Nucleus accumbens (tissue), 56 donors: ENCODE results near the gene WDR90.

Experiments used
- DNase-seq, 56 donors: peaks; one replicate each; lab custom pipeline; 2025; lab: John Stamatoyannopoulos, UW

WDR90 gene

DNA sequence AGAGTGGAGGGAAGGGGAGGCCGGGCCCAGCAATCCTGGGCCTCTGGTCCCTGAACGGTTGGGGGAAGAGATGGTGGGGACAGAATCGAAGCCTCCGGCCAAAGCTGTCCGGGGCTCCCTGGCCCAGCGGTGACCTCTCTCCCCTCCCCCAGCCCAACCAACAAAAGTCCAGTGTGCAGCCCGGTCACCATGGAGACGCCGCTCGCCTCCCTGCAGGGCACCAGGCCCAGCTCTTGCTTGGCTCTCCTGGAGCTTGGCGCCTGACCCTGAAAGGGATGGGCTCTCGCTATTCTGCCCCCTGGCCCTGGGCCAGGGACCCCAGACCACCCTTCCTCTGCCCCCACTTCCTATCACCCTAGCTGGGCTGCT lies 67.0 kb downstream of the WDR90 start:
- peak in 55 of 56 donors; percentile 25 to 95 (median 85) for DNase-seq

DNA sequence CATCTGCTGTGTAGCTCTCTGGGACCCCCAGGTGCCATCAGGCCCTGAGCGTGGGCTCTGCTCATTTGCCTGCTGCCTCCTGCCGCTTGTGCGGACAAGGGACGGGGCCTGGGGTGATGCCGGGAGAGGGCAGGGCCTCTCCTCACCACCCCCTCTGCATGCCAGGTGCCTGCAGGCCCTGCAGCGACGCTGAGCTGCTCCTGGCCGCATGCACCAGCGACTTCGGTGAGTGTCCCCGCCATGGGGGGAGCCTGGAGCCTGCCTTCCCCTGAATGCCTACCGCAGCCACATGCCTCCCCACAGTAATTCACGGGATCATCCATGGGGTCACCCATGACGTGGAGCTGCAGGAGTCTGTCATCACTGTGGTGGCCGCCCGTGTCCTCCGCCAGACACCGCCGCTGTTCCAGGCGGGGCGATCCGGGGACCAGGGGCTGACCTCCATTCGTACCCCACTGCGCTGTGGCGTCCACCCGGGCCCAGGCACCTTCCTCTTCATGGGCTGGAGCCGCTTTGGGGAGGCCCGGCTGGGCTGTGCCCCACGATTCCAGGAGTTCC lies 67.7 kb downstream of the WDR90 start:
- peak in 1 of 56 donors; percentile 44 for DNase-seq
